ENCODE results near the gene CST7. TPM values are rescaled to one million over a fixed set of nuclear protein-coding genes. Genes with fewer than 3 reads are reported as not detected.

CST7 gene
- total RNA-seq, 1 experiment from 2014 or later = not detected

DNA sequence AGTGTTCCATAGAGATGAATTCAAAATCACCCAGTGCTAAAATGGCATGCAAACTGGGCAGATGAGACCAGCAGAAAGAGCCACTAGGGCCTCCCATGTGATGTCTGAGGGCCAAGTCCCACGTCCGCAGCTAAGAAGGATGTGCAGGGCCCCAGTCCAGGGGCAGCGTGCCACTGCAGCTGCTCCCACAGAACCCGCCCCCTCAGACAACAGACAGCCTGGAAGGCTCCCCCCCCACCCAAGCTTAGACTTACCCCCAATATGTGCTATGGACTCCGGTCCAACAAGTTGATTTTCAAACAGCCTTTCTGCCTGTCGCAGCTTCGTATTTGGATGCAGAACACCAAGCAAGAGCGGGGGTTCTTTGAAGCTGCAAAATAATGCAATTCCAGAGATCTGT, 29.4 kb downstream of the CST7 start:
- Histone ChIP-seq H3K9ac (ENCODE audit: low read length) (no peak overlapping the region), H3K4me3 (ENCODE audit: low read length) (no peak overlapping the region), H3K36me3 (ENCODE audit: low read depth, low read length) (peaks cover 61% of the 10 kb centered on the region), H3K27me3 (ENCODE audit: low read length) (no peaks in the 10 kb centered on the region), H3K4me1 (ENCODE audit: insufficient read depth, low read length) (no peaks in the 10 kb centered on the region), H4K20me1 (ENCODE audit: low read length) (no peaks in the 10 kb centered on the region), H2AFZ (ENCODE audit: low read length) (no peak overlapping the region), H3K27ac (ENCODE audit: low read length) (no peak overlapping the region), H3K79me2 (ENCODE audit: low read length) (peaks cover 5% of the 10 kb centered on the region; the same call in 1 of the 2 replicates), H3K4me2 (ENCODE audit: low read length) (no peak overlapping the region), H3K9me2 (replicated peaks; ENCODE audit: low read length) (no peaks in the 10 kb centered on the region), H3F3A (ENCODE audit: low read length, unreplicated experiment) (no peaks in the 10 kb centered on the region), H3K9me3 (ENCODE audit: low read length) (no peaks in the 10 kb centered on the region)
- no peak for DNase-seq
- no TSS peak for BruUV-seq (replicated peaks)
- POLR2A ChIA-PET (ENCODE audit: unreplicated experiment) = no interaction called here
- no peak for TF ChIP-seq EZH2phosphoT487 (IDR thresholded peaks at IDR 0.05; ENCODE audit: borderline replicate concordance, low read length)
- TF ChIP-seq EZH2 (IDR thresholded peaks at IDR 0.05; ENCODE audit: low read length, unreplicated experiment) = no peak
- TF ChIP-seq CTCF (conservative IDR thresholded peaks at IDR 0.05; ENCODE audit: low read depth, low read length) = no peak
- no peak for ATAC-seq
- intact Hi-C loops (cut with micrococcal nuclease) = no loop called here
- CTCF ChIA-PET = no interaction called here

DNA sequence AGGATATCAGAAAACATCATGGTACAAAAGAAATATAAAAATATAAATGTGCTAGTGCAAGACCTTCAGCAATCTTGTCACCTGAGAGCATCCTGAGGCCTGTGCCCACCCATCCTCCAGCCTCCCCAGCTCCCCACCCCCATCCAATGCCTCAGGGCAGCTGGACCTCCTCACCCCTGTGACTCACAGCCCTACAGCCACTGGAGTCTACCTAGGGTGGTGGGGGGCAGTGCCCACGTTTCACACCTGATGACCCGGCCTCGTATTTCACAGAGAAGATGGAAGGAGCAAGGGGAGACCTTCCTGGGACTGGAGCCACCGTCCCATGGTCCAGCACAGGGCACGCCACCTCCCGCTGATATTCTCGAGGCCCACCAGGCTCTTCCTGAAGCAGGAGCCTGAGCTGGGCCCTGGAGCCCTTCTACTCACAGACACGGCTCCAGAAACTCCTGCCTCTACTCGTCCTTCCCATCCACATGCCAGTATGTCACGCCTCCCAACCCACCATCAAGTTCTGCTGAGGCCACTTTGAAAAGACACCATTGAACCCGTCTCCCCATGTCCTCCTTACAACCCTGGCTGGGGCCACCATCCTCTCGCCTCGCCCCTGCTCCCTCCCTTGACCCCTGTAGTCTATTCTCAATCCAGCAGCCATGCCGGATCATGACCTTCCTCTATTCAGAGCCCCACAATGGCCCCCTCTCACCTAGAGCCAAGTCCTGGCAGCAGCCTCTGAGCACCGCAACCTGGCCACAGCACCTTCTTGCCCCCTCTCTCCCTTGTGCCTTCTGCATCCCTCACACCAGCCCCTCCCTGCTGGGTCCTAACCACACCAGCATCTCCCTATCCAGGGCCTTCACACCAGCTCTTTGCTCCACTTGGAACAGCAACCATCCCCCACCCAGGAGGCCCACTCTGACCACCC, 30.2 kb downstream of the CST7 start:
- no peaks in the 10 kb centered on the region for H3K27me3 ChIP-seq (ENCODE audit: low read length)
- H3K79me2 ChIP-seq (ENCODE audit: low read length) = peaks cover 9% of the 10 kb centered on the region
- no peak overlapping the region for H3K4me3 ChIP-seq (ENCODE audit: low read length)
- TF ChIP-seq EZH2 (IDR thresholded peaks at IDR 0.05; ENCODE audit: low read length, unreplicated experiment) (no peak), EZH2phosphoT487 (IDR thresholded peaks at IDR 0.05; ENCODE audit: borderline replicate concordance, low read length) (no peak), CTCF (conservative IDR thresholded peaks at IDR 0.05; ENCODE audit: low read depth, low read length) (no peak)
- intact Hi-C loops (cut with micrococcal nuclease) = no loop called here
- H3K27ac ChIP-seq (ENCODE audit: low read length) = no peak overlapping the region
- no peaks in the 10 kb centered on the region for H3K9me2 ChIP-seq (replicated peaks; ENCODE audit: low read length)
- no peak overlapping the region for H3K4me2 ChIP-seq (ENCODE audit: low read length)
- H3K4me1 ChIP-seq (ENCODE audit: insufficient read depth, low read length) = no peaks in the 10 kb centered on the region
- ChIA-PET CTCF (no interaction called here), POLR2A (ENCODE audit: unreplicated experiment) (no interaction called here)
- DNase-seq (no peak), ATAC-seq (no peak)
- H3F3A ChIP-seq (ENCODE audit: low read length, unreplicated experiment) = no peaks in the 10 kb centered on the region
- no TSS peak for BruUV-seq (replicated peaks)
- no peak overlapping the region for H3K9ac ChIP-seq (ENCODE audit: low read length)
- no peaks in the 10 kb centered on the region for H3K9me3 ChIP-seq (ENCODE audit: low read length)
- H3K36me3 ChIP-seq (ENCODE audit: low read depth, low read length) = peaks cover 61% of the 10 kb centered on the region
- H2AFZ ChIP-seq (ENCODE audit: low read length) = no peak overlapping the region
- H4K20me1 ChIP-seq (ENCODE audit: low read length) = no peaks in the 10 kb centered on the region
